Stimulated activated naive CD8-positive, alpha-beta T cell treated with anti-CD3 and anti-CD28 coated beads, Interleukin-15, amount 100 ng/mL, for 72 hours (primary cell): ENCODE measurements around the gene TMEM231.

Experiments used
- ATAC-seq: fragments of 150-1000 bp; cut with Tn5 transposase; 2 replicates; pipeline ENCODE4 v1.10.0; 2021; ENCODE audit warnings: mild to moderate bottlenecking, moderate library complexity
- DNase-seq, 2 donors: peaks; one replicate each; pipeline ENCODE4 v3.0.0; 2021 to 2022
- H3K27ac Mint-ChIP-seq, 2 donors: one replicate each; pipeline ENCODE4 v1.8.0; 2022; ENCODE audit warnings: mild to moderate bottlenecking in 2 of 2, mixed read lengths in 2 of 2, moderate library complexity in 2 of 2
- H3K27me3 Mint-ChIP-seq: one replicate; pipeline ENCODE4 v1.8.0; 2022; ENCODE audit warnings: mixed read lengths
- H3K4me1 Mint-ChIP-seq: one replicate; pipeline ENCODE4 v1.8.0; 2022; ENCODE audit warnings: mild to moderate bottlenecking, mixed read lengths
- H3K4me3 Mint-ChIP-seq, 2 donors: one replicate each; pipeline ENCODE4 v1.8.0; 2022; ENCODE audit warnings: mild to moderate bottlenecking in 2 of 2, mixed read lengths in 2 of 2, moderate library complexity in 1 of 2
- H3K9me3 Mint-ChIP-seq, 2 donors: one replicate each; pipeline ENCODE4 v1.8.0; 2022; ENCODE audit warnings: mixed read lengths in 2 of 2

TMEM231 gene

DNA sequence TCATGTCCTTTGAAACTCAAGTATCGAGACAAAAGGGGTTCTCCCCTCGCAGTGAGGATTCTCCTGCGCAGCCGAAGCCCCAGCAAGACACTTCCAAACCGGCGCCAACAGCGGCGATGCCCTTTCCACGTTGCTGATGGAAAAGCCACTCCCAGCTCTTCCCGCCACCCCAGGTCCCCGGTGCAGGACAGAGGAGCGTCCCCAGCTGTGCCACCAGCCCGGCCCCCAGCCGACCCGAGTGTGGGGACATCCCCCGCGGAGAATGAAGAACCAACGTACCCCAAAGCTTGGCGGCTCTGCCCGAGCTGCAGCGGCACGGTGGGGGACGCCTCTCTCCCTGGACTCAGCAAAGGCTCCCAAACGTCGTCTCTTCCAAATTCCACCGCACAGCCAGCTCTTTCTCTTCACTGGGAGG lies 61.4 kb downstream of the TMEM231 start:
- peak overlapping the region; percentile 66 to 67 for H3K4me3 Mint-ChIP-seq
- H3K4me1 Mint-ChIP-seq: peaks cover 9% of the 10 kb centered on the region
- no peaks in the 10 kb centered on the region for H3K9me3 Mint-ChIP-seq
- ATAC-seq: peak; percentile 42
- DNase-seq: no peak
- peak overlapping the region; percentile 42 to 52 for H3K27ac Mint-ChIP-seq
- peaks cover 41% of the 10 kb centered on the region for H3K27me3 Mint-ChIP-seq

DNA sequence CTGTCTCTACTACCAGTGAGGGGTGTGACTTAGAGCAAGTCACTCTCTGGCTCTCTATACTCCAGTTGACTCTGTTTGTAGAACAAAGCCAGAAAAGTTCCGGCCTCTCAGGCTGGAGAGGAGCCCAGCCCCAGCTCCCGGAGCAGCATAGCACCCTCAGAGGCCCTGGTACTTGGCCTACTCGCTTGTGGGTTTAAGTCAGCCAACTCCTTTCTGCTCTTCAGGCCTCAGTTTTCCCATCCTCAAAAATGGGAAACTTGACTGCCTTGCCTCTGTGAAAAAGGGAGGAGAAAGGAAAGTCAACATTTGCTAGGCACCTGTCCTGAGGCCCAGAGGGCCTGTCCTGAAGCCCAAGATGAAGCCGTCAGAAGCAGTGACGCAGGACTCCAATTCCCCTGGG lies 61.9 kb downstream of the TMEM231 start:
- peaks cover 41% of the 10 kb centered on the region for H3K27me3 Mint-ChIP-seq
- no peak for DNase-seq
- no peaks in the 10 kb centered on the region for H3K9me3 Mint-ChIP-seq
- H3K4me1 Mint-ChIP-seq: peaks cover 9% of the 10 kb centered on the region
- H3K4me3 Mint-ChIP-seq: peak overlapping the region; percentile 66 to 67
- no peak overlapping the region for H3K27ac Mint-ChIP-seq
- no peak for ATAC-seq

GRCh38 chr16:75491876-75492275 lies 64.2 kb downstream of the TMEM231 start:
- Mint-ChIP-seq H3K4me1 (peaks cover 9% of the 10 kb centered on the region), H3K4me3 (no peak overlapping the region), H3K9me3 (no peaks in the 10 kb centered on the region), H3K27ac (no peak overlapping the region), H3K27me3 (peaks cover 30% of the 10 kb centered on the region)
- ATAC-seq (peak; percentile 56), DNase-seq (no peak)

DNA sequence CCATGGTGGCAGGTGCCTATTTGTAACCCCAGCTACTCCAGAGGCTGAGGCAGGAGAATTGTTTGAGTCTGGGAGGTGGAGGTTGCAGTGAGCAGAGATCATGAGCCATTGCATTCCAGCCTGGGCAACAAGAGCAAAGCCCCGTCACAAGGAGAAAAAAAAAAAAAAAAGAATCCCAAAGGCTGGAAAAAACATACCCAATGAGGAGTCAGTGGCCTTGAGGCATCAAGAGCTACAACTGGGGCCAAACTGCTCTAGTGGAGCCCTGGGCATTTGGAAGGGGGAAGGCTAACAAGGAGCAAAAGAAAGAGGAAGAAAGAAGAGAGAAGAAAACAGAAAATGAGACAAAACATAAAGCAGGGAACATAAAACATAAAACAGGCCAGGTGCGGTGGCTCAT lies 67.7 kb downstream of the TMEM231 start:
- Mint-ChIP-seq H3K4me3 (no peak overlapping the region), H3K27ac (no peak overlapping the region), H3K27me3 (peaks cover 18% of the 10 kb centered on the region), H3K9me3 (no peaks in the 10 kb centered on the region), H3K4me1 (no peaks in the 10 kb centered on the region)
- DNase-seq: no peak
- no peak for ATAC-seq
